HG03378 (cell line): ENCODE results near the gene SPDYE2B.
"Not testable (repeated sequence)": the region's sequence is repeated elsewhere in the genome, so short reads cannot be mapped to it uniquely, and the experiment has no call there.

ENCODE experiments used
- ATAC-seq: cut with Tn5 transposase; IDR thresholded peaks from one replicate; pipeline ENCODE4 v1.9.1; 2021; ENCODE audit warnings: mild to moderate bottlenecking, moderate library complexity; ENCODE audit not compliant: unreplicated experiment

The SPDYE2B gene

DNA sequence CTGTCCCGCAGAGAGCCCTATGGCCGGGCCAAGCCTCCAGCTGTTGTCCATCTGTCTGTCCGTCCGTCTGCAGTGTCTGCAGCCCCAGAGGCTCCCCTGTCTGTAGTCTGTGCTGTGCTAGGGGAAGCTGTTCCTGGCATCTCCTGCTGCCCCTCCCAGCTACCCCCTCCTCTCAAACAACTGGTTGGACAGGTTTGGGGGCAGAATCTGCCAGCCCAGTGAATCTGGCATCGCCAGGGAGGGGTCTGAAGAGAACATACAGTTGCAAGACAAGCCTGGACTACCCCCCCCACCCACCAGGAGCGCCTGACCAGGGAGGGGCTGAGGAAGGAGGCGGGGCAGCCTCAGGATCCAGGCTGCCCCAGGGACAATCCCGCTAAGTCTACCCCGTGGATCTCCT is 7.4 kb upstream of the SPDYE2B start, which contains the start of gene UPK3BL1:
Gene UPK3BL1 (minus strand): TSS at position 101 of the 400 bp plus-strand sequence. CDS start 50 bp downstream, at position 51.
- not testable (repeated sequence) for ATAC-seq

- ATAC-seq = not testable (repeated sequence)
Measured at GRCh38 chr7:102643404-102643803, 6.7 kb upstream of the SPDYE2B start.

DNA sequence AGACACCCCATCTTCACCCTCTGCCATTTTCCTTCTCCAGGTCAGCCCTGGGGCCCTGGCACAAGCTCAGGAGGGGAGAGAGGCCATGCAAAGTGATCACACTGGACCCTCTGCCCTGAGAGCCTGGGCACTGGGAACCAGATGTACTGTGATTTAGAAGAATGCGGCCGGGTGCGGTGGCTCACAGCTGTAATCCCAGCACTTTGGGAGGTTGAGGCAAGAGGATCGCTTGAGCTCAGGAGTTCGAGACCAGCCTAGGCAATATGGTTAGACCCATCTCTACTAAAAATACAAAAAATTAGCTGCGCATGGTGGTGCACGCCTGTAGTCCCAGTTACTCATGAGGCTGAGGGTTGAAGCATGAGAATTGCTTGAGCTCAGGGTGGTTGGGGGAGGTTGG is 2.3 kb upstream of the SPDYE2B start:
- not testable (repeated sequence) for ATAC-seq

DNA sequence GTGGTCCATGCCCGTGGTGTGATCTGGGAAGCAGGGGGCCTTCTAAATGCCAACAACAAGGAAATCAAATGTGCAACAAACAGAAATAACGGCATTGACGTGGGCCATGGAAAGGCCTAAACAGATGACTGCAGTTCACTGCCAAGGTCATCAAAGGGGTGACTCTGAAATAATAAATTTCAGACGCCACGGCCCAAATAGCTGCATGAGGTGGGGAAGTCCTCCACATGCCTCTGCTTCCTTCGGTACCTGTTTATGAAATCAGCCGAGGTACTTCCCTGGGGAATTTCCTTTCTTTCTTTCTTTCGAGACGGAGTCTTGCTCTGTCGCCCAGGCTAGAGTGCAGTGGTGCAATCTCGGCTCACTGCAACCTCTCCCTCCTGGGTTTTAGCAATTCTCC is 14.6 kb downstream of the SPDYE2B start:
- ATAC-seq = not testable (repeated sequence)

DNA sequence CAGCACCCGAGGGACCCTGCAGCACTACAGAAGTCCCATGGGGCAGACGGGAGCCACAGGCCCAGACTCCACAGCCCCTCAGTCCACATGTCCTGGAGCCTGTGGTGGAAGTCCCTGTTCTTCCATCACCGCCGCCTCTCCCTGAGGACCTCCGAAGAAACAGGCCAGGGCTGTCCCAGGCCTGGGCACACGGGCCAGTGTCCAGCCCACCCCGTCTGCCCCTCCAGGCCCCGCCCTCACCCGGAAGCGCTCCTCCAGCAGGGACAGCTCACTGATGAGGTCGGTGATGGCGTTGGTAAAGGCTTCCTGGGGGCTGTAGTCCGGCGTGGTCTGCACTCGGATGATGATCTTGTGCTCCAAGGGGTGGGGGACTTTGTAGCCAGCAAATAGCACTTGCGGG is 16.7 kb downstream of the SPDYE2B start:
- ATAC-seq = not testable (repeated sequence)

GRCh38 chr7:102667523-102667922 is 17.4 kb downstream of the SPDYE2B start:
- not testable (repeated sequence) for ATAC-seq

GRCh38 chr7:102671166-102671955 is 21.2 kb downstream of the SPDYE2B start, which contains the start of gene POLR2J2:
TSS of gene POLR2J2 (minus strand) at chr7:102671663. CDS start at chr7:102671601, 62 bp downstream.
- peak; percentile 67 for ATAC-seq

DNA sequence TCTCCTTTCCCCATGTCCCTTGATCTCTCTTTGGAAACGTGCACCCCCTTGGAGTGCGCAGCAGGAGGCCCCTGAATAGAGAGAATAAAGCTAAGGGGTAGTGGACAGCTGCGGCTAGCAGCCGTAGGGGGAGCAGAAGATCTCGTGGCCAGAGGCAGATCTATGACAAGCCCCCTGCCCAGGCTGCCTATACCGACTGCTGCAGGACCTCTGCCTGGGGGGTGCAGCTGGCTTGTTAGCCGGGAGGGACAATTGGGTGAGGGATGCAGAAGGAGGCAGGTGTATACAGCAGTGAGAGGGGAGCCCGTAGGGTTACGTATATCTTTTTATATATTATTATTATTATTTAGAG is 21.8 kb downstream of the SPDYE2B start:
- ATAC-seq = peak; percentile 20

- ATAC-seq = not testable (repeated sequence)
Measured at GRCh38 chr7:102673447-102674067, 23.4 kb downstream of the SPDYE2B start.

GRCh38 chr7:102675545-102675944 is 25.4 kb downstream of the SPDYE2B start:
- not testable (repeated sequence) for ATAC-seq

DNA sequence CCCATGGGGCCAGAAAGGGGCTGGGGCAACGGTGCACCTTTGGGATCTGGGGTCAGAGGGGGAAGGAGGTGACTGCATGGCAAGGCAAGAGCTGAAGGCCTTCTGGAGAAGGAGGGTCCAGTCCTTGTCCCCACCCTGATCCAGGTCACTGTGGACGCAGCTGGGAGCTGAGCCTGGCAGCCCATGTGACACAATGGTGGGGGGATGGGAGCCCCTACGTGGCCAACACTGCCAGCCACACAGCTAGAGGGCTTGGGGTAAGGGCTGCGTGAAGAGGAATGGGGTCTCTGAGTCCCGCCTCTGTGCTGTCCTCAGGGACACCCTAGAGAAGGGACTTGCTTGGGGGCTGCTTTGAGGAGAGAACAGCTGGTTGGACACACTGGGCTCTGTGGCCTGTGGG is 30.7 kb downstream of the SPDYE2B start:
- ATAC-seq = not testable (repeated sequence)

GRCh38 chr7:102682560-102682959 is 32.4 kb downstream of the SPDYE2B start:
- ATAC-seq = not testable (repeated sequence)

DNA sequence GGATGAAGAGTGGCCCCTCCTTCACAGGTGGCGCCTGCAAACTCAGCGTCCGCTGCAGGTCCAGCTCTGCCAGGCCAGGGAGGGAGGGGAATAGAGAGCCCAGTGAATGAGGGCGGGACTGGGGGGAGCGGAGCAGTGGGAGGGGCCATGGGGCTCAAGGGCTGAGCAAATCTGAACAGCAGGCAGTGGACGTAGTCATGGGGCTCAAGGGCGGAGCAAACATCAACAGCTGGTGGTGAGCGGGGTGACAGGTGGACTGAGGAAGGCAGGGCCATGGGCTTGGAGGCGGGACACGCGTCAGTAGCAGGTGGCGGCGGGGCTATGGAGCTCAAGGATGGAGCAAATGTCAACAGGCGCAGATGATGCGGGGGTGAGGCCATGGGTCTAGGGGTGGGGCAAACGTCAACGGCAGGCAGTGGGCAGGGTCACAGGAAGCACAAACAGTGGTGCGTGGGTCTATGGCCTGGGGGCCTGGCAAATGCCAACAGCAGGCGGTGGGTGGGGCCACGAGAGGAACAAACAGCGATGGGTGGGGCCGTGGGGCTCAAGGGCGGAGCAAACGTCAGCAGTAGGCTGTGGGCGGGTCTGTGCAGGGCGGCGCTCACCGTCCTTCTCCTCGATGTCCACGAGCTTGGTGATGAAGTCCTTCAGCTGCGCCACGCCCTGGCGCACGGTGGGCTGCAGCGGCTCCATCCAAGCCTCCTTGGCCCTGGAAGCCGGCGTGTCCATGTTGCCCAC is 38.3 kb downstream of the SPDYE2B start:
- peak; percentile 60 for ATAC-seq

GRCh38 chr7:102689436-102690282 is 39.5 kb downstream of the SPDYE2B start:
- not testable (repeated sequence) for ATAC-seq

DNA sequence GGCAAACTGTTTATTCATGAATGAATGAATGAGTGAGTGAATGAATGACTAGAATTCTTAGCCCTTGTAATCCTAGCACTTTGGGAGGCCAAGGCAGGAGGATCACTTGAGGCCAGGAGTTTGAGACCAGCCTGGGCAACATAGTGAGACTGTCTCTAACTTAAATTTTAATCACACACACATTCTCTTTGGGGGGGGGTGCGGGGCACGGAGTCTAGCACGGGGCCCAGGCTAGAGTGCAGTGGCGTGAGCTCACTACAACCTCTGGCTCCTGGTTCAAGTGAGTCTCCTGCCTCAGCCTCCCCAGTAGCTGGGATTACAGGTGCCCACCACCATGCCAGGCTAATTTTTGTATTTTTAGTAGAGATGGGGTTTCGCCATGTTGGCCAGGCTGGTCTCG is 40.5 kb downstream of the SPDYE2B start:
- not testable (repeated sequence) for ATAC-seq

DNA sequence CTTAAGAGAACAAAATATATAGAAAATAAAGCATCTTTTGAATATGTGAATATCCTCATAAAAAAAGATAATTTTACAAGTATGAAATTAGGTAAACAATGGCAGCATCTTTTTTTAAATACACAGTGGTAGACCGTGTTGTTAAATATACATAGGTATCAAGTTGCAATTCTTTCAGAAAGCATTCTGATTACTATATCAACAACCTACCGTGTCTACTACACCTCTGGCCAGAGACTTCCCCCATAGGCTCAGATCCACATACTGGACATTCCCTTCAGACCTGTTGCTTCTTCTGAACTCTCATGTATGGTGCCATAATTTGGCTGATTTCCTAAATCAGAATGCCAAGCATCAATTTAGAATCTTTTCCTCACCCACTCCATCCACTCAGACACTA is 43.9 kb downstream of the SPDYE2B start:
- not testable (repeated sequence) for ATAC-seq

- peak; percentile 79 for ATAC-seq
Measured at GRCh38 chr7:102695033-102695552, 45.0 kb downstream of the SPDYE2B start.

DNA sequence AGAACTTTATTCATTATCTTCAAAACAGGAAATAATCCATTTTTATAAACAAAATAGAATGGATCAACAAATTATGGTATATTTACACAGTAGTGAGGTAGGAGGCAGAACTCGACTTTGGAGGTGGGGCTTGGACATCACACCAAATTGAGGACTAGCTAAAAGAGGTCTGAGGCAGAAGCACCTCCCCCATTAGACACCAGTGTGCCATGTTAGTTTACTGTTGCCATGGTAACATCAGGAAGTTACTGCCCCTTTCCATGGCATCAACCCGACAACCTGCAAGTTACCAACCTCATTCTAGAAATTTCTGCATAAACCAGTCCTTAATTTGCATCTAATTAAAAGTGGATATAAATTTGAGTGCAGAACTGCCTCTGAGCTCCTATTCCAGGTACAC is 45.9 kb downstream of the SPDYE2B start:
- ATAC-seq = not testable (repeated sequence)

GRCh38 chr7:102697642-102698512 is 47.8 kb downstream of the SPDYE2B start:
- not testable (repeated sequence) for ATAC-seq
